ENCODE data around the gene SHKBP1. TPM values are rescaled to one million over a fixed set of nuclear protein-coding genes. Genes with fewer than 3 reads are reported as not detected.

SHKBP1 gene
- total RNA-seq, 5 donors from 2014 or later (not counting 1 experiment from before 2014, with no cell fraction given) = 117 to 153 (median 142) TPM

DNA sequence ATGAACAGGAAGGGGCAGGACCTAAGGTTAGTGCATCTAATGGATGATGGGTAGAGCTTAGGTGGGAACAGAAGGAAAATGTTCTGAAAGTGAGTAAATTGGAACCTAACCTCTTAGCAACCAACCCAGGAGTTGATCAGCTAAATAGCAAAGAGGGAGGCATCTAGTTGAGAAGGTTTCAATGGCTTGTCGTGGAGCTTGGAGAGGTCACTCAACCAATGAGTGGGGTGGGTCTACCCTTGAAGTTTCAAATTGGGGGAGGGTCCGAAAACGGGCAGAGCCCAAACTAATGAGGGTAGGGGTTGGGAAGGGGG is 5.7 kb upstream of the SHKBP1 start:
- Mint-ChIP-seq H3K4me3 (peak overlapping the region; percentile 47 to 69 (median 53)), H3K27me3 (peaks cover 0 to 19% of the 10 kb centered on the region in 2 donors), H3K4me1 (peaks cover 14 to 24% (median 16%) of the 10 kb centered on the region in 3 donors), H3K36me3 (no peaks in the 10 kb centered on the region), H3K27ac (peak overlapping the region; percentile 77 to 83), H3K9me3 (no peaks in the 10 kb centered on the region)
- POLR2A ChIA-PET = interaction anchor here (0.5 to 0.6 kb wide), 3 partner anchors 35 to 570 kb away, joined by 3 to 4 read pairs (median 4); no protein-coding TSS in a partner anchor
- 23% methylated on average over 3 of the region's 3 CpGs for WGBS (ENCODE audit: insufficient coverage)
- CTCF ChIA-PET = interaction anchor here (0.5 to 2.0 kb wide), 15 partner anchors 8 to 1152 kb away, joined by 3 to 28 read pairs (median 5); partner anchors contain the start of genes C19orf47 (in 1 of the 2), LTBP4 (in 1 of the 2), PLD3 (in 1 of the 2) and RAB4B (in 1 of the 2)
- ATAC-seq (replicated peaks in 1 of 4) (no peak), DNase-seq (no peak)
- Histone ChIP-seq H3K27ac (ENCODE audit: low read length) (no peak overlapping the region), H3K4me1 (ENCODE audit: control insufficient read depth in 1 of 2, extremely low read depth in 1 of 2, insufficient read depth in 2 of 2, low read length in 2 of 2) (peaks cover 0 to 33% of the 10 kb centered on the region in 2 experiments), H3K27me3 (replicated peaks in 1 of 2; ENCODE audit: control insufficient read depth in 2 of 2, extremely low read depth in 1 of 2, insufficient read depth in 2 of 2, low read length in 1 of 2) (peaks cover 8 to 34% of the 10 kb centered on the region in 2 experiments), H3K36me3 (ENCODE audit: control insufficient read depth in 2 of 2, extremely low read depth in 1 of 2, insufficient read depth in 1 of 2, low read length in 1 of 2) (no peaks in the 10 kb centered on the region), H3K9me3 (no peaks in the 10 kb centered on the region), H3K4me3 (ENCODE audit: control insufficient read depth in 1 of 2, extremely low read depth in 1 of 2, low read length in 1 of 2) (no peak overlapping the region)

DNA sequence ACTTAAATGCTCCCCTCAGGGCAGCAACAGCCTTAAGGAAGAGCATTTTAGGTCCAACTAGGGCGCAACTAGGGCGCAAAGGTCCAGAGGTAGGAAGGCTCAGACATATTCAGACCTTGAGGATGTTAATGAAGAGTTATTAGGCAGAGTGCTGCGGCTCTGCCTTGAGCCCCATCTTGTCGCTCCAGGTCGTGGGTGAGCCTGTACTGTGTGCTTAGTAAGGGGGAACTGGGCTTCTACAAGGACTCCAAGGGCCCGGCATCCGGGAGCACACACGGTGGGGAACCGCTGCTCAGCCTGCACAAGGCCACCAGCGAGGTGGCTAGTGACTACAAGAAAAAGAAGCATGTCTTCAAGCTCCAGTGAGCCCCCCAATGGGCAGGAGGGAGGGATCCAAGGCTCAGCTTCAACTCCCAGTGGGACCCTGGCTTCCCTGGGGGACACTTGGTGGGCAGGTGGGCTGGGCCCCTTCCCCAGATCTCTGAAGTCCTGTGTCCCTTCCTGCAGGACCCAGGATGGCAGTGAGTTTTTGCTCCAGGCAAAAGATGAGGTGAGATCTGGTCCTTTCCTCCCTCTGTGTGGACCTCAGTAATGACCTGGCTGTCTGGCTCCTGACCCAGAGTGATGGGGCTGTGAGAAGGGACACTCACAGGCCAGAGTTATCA is 4.7 kb upstream of the SHKBP1 start:
- Histone ChIP-seq H3K9me3 (no peaks in the 10 kb centered on the region), H3K4me1 (ENCODE audit: control insufficient read depth in 1 of 2, extremely low read depth in 1 of 2, insufficient read depth in 2 of 2, low read length in 2 of 2) (peaks cover 0 to 37% of the 10 kb centered on the region in 2 experiments), H3K4me3 (ENCODE audit: control insufficient read depth in 1 of 2, extremely low read depth in 1 of 2, low read length in 1 of 2) (no peak overlapping the region), H3K27me3 (replicated peaks in 1 of 2; ENCODE audit: control insufficient read depth in 2 of 2, extremely low read depth in 1 of 2, insufficient read depth in 2 of 2, low read length in 1 of 2) (peaks cover 4 to 24% of the 10 kb centered on the region in 2 experiments), H3K27ac (ENCODE audit: low read length) (no peak overlapping the region), H3K36me3 (ENCODE audit: control insufficient read depth in 2 of 2, extremely low read depth in 1 of 2, insufficient read depth in 1 of 2, low read length in 1 of 2) (no peaks in the 10 kb centered on the region)
- WGBS (ENCODE audit: insufficient coverage) = 87% methylated on average over 10 of the region's 10 CpGs
- H3K27me3 Mint-ChIP-seq = peaks cover 0 to 12% of the 10 kb centered on the region in 2 donors
- ATAC-seq (replicated peaks in 1 of 4) = no peak
- H3K36me3 Mint-ChIP-seq = no peaks in the 10 kb centered on the region
- CTCF ChIA-PET = interaction anchor here in 1 of 2 donors (1.7 to 2.0 kb wide), 3 partner anchors 31 to 206 kb away, joined by 11 to 28 read pairs (median 20); partner anchors contain the start of gene RAB4B
- H3K9me3 Mint-ChIP-seq = no peaks in the 10 kb centered on the region
- no peak for DNase-seq
- H3K4me3 Mint-ChIP-seq = no peak overlapping the region
- peak overlapping the region in 1 of 2 donors; percentile 61 for H3K27ac Mint-ChIP-seq
- POLR2A ChIA-PET = no interaction called here
- peaks cover 15 to 23% (median 18%) of the 10 kb centered on the region in 3 donors for H3K4me1 Mint-ChIP-seq

DNA sequence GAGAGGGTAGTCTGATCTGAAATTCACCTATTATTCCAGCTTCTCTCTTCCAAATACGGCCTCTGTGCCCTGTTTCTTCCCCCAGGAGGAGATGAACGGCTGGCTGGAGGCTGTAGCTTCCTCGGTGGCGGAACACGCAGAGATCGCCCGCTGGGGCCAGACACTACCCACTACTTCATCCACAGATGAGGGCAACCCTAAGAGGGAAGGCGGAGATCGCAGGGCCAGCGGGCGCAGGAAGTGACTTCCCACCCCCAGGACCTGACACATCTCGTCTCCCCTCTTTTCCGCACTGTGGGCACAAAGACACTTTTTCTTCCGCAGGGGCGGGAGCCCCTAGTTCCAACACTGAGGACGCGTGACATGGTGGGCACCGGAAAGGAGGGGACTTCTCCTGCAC is 1.3 kb upstream of the SHKBP1 start:
- ChIA-PET POLR2A (no interaction called here), CTCF (no interaction called here)
- peaks cover 26 to 28% (median 27%) of the 10 kb centered on the region in 3 donors for H3K4me1 Mint-ChIP-seq
- Histone ChIP-seq H3K9me3 (no peaks in the 10 kb centered on the region), H3K36me3 (ENCODE audit: control insufficient read depth in 2 of 2, extremely low read depth in 1 of 2, insufficient read depth in 1 of 2, low read length in 1 of 2) (peaks cover 2 to 10% of the 10 kb centered on the region in 2 donors), H3K27ac (ENCODE audit: low read length) (no peak overlapping the region), H3K4me3 (ENCODE audit: control insufficient read depth in 1 of 2, extremely low read depth in 1 of 2, low read length in 1 of 2) (no peak overlapping the region), H3K4me1 (ENCODE audit: control insufficient read depth in 1 of 2, extremely low read depth in 1 of 2, insufficient read depth in 2 of 2, low read length in 2 of 2) (peaks cover 0 to 33% of the 10 kb centered on the region in 2 experiments), H3K27me3 (replicated peaks in 1 of 2; ENCODE audit: control insufficient read depth in 2 of 2, extremely low read depth in 1 of 2, insufficient read depth in 2 of 2, low read length in 1 of 2) (no peaks in the 10 kb centered on the region)
- H3K27me3 Mint-ChIP-seq = no peaks in the 10 kb centered on the region
- peak overlapping the region; percentile 61 to 82 (median 71) for H3K4me3 Mint-ChIP-seq
- WGBS (ENCODE audit: insufficient coverage) = 86% methylated on average over 10 of the region's 18 CpGs
- peaks cover 7% of the 10 kb centered on the region for H3K36me3 Mint-ChIP-seq
- DNase-seq (no peak), ATAC-seq (replicated peaks in 1 of 4) (no peak)
- no peaks in the 10 kb centered on the region for H3K9me3 Mint-ChIP-seq
- H3K27ac Mint-ChIP-seq = peak overlapping the region; percentile 34 to 87

DNA sequence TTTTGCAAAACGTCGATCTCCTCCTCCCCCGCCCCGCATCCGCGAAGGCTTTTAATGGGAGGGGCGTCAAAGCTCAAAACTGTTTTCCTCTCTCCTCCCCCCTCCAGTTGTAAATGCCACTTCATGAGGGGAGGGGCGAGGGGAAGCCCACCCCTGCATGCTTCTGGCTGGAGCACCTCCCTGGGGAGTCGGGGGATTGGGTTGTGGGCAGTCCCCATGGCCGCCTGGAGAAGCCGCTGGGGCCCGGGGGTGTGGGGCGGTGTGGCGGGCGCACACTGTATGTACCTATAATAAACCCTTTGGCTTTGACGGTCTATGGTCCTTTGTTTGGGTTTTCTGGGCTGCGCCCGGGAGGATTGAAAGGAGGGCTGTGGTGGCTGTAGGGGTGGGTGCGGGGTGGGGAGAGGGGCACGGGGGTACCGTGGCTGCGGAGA is 505 bp upstream of the SHKBP1 start:
- H3K36me3 ChIP-seq (ENCODE audit: control insufficient read depth in 2 of 2, extremely low read depth in 1 of 2, insufficient read depth in 1 of 2, low read length in 1 of 2) = peaks cover 2 to 18% of the 10 kb centered on the region in 2 donors
- ChIA-PET POLR2A (no interaction called here), CTCF (no interaction called here)
- Mint-ChIP-seq H3K36me3 (peaks cover 14% of the 10 kb centered on the region), H3K27me3 (no peaks in the 10 kb centered on the region), H3K27ac (peak overlapping the region; percentile 86 to 87), H3K9me3 (no peaks in the 10 kb centered on the region), H3K4me1 (peaks cover 20 to 24% (median 23%) of the 10 kb centered on the region in 3 donors), H3K4me3 (peak overlapping the region; percentile 81 to 85 (median 82))
- H3K27me3 ChIP-seq (replicated peaks in 1 of 2; ENCODE audit: control insufficient read depth in 2 of 2, extremely low read depth in 1 of 2, insufficient read depth in 2 of 2, low read length in 1 of 2) = no peaks in the 10 kb centered on the region
- H3K9me3 ChIP-seq = no peaks in the 10 kb centered on the region
- peaks cover 0 to 26% of the 10 kb centered on the region in 2 experiments for H3K4me1 ChIP-seq (ENCODE audit: control insufficient read depth in 1 of 2, extremely low read depth in 1 of 2, insufficient read depth in 2 of 2, low read length in 2 of 2)
- H3K4me3 ChIP-seq (ENCODE audit: control insufficient read depth in 1 of 2, extremely low read depth in 1 of 2, low read length in 1 of 2) = peak overlapping the region; percentile 77 to 80
- 0% methylated on average over 1 of the region's 22 CpGs for WGBS (ENCODE audit: insufficient coverage)
- DNase-seq (peak in 7 of 35 experiments; percentile 7 to 50 (median 28)), ATAC-seq (replicated peaks in 1 of 4) (peak; percentile 30 to 49 (median 36))
- peak overlapping the region; percentile 16 for H3K27ac ChIP-seq (ENCODE audit: low read length)

DNA sequence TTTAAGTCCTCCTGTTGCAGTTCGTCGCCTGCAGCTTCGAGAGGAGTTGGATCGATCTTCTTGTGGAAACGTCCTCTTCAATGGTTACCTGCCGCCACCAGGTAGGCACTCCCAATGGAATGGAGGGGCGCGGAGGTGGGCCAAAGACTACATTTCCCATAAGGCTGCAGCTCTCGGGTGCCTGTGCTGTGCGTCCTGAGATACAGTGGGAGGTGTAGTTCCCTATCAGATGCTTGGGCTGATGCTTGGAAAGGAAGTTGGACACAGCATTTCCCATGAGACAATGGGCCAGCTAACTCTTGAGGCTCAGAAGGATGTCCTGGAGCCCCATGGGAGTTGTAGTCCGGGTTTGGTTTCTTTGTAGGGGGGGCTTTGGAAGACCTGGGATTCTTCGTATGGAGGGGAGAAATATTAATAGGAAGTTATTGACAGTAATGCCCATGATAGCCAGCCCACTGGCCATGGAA is 1.8 kb downstream of the SHKBP1 start:
- POLR2A ChIA-PET = interaction anchor here in 1 of 2 donors (0.6 kb wide), 1 partner anchor 25 kb away, joined by 3 read pairs; no protein-coding TSS in a partner anchor
- DNase-seq (peak in 2 of 35 experiments; percentile 15 to 26), ATAC-seq (replicated peaks in 1 of 4) (no peak)
- Mint-ChIP-seq H3K27ac (peak overlapping the region in 1 of 2 donors; percentile 39), H3K9me3 (no peaks in the 10 kb centered on the region), H3K36me3 (peaks cover 25% of the 10 kb centered on the region), H3K4me1 (peaks cover 20 to 24% (median 23%) of the 10 kb centered on the region in 3 donors), H3K27me3 (no peaks in the 10 kb centered on the region), H3K4me3 (peak overlapping the region; percentile 81 to 85 (median 82))
- Histone ChIP-seq H3K4me1 (ENCODE audit: control insufficient read depth in 1 of 2, extremely low read depth in 1 of 2, insufficient read depth in 2 of 2, low read length in 2 of 2) (peaks cover 0 to 26% of the 10 kb centered on the region in 2 experiments), H3K9me3 (no peaks in the 10 kb centered on the region), H3K4me3 (ENCODE audit: control insufficient read depth in 1 of 2, extremely low read depth in 1 of 2, low read length in 1 of 2) (no peak overlapping the region), H3K36me3 (ENCODE audit: control insufficient read depth in 2 of 2, extremely low read depth in 1 of 2, insufficient read depth in 1 of 2, low read length in 1 of 2) (peaks cover 8 to 40% of the 10 kb centered on the region in 2 donors), H3K27ac (ENCODE audit: low read length) (no peak overlapping the region), H3K27me3 (replicated peaks in 1 of 2; ENCODE audit: control insufficient read depth in 2 of 2, extremely low read depth in 1 of 2, insufficient read depth in 2 of 2, low read length in 1 of 2) (no peaks in the 10 kb centered on the region)
- WGBS (ENCODE audit: insufficient coverage) = 92% methylated on average over 12 of the region's 12 CpGs
- CTCF ChIA-PET = interaction anchor here in 1 of 2 donors (0.9 kb wide), 1 partner anchor 25 kb away, joined by 3 read pairs; no protein-coding TSS in a partner anchor

DNA sequence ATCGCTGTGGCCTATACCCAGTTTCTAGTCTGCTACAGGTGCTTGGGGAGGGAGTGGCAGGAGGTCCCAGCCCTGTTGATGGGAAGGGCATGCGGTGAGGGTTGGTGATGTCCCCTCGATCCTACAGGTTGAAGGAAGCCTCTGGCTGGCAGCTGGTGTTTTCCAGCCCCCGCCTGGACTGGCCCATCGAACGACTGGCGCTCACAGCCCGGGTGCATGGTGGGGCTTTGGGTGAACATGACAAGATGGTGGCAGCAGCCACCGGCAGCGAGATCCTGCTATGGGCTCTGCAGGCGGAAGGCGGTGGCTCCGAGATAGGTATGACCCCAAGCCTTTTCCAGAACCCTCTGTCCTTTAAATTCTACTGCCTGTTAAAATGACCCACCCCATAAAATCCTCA is 3.9 kb downstream of the SHKBP1 start:
- Mint-ChIP-seq H3K4me3 (no peak overlapping the region), H3K36me3 (peaks cover 41% of the 10 kb centered on the region), H3K9me3 (no peaks in the 10 kb centered on the region), H3K27ac (no peak overlapping the region), H3K4me1 (peaks cover 20 to 23% (median 21%) of the 10 kb centered on the region in 3 donors), H3K27me3 (no peaks in the 10 kb centered on the region)
- CTCF ChIA-PET = no interaction called here
- Histone ChIP-seq H3K27ac (ENCODE audit: low read length) (no peak overlapping the region), H3K4me3 (ENCODE audit: control insufficient read depth in 1 of 2, extremely low read depth in 1 of 2, low read length in 1 of 2) (no peak overlapping the region), H3K9me3 (no peaks in the 10 kb centered on the region), H3K4me1 (ENCODE audit: control insufficient read depth in 1 of 2, extremely low read depth in 1 of 2, insufficient read depth in 2 of 2, low read length in 2 of 2) (peaks cover 0 to 24% of the 10 kb centered on the region in 2 experiments), H3K27me3 (replicated peaks in 1 of 2; ENCODE audit: control insufficient read depth in 2 of 2, extremely low read depth in 1 of 2, insufficient read depth in 2 of 2, low read length in 1 of 2) (no peaks in the 10 kb centered on the region), H3K36me3 (ENCODE audit: control insufficient read depth in 2 of 2, extremely low read depth in 1 of 2, insufficient read depth in 1 of 2, low read length in 1 of 2) (peaks cover 8 to 54% of the 10 kb centered on the region in 2 donors)
- POLR2A ChIA-PET = no interaction called here
- DNase-seq (no peak), ATAC-seq (replicated peaks in 1 of 4) (no peak)
- WGBS (ENCODE audit: insufficient coverage) = 93% methylated on average over 8 of the region's 13 CpGs

Data from T-cell (primary cell).